GM23338 (cell line): ENCODE data around the gene YIPF2. TPM values are rescaled to one million over a fixed set of nuclear protein-coding genes. Genes with fewer than 3 reads are reported as not detected.
A peak's percentile ranks its signal among the peaks of the same experiment; 100 is the strongest.

Experiments used
- ATAC-seq: fragments of 200-7000 bp; cut with Tn5 transposase; 3 replicates; pipeline ENCODE4 v1.9.1; 2020
- DNase-seq: peaks from one replicate; pipeline ENCODE4 v3.0.0-alpha.2; 2015; ENCODE audit warnings: low spot score
- H2AFZ ChIP-seq: fragments of 200-600 bp; sonication (generic); 2 replicates; pipeline ENCODE4 v1.8.0; 2016; ENCODE audit warnings: antibody characterized with exemption, mild to moderate bottlenecking, moderate library complexity
- H3F3A ChIP-seq: fragments of 200-600 bp; sonication (generic); replicated peaks from 2 replicates; pipeline ENCODE4 v1.8.0; 2017; ENCODE audit warnings: antibody characterized with exemption, mixed run types, low read depth
- H3K27ac ChIP-seq: fragments of 200-600 bp; sonication (generic); 2 replicates; pipeline ENCODE4 v1.6.1; 2016; ENCODE audit warnings: low read depth
- H3K27me3 ChIP-seq: fragments of 200-600 bp; sonication (generic); 2 replicates; pipeline ENCODE4 v1.8.0; 2016; ENCODE audit warnings: mild to moderate bottlenecking, mixed run types, moderate library complexity; ENCODE audit not compliant: insufficient read depth
- H3K36me3 ChIP-seq: fragments of 200-600 bp; sonication (generic); 2 replicates; pipeline ENCODE4 v1.8.0; 2016; ENCODE audit warnings: mild to moderate bottlenecking; ENCODE audit not compliant: insufficient read depth
- H3K4me1 ChIP-seq: fragments of 200-600 bp; sonication (generic); 2 replicates; pipeline ENCODE4 v1.8.0; 2016; ENCODE audit warnings: mild to moderate bottlenecking, moderate library complexity; ENCODE audit not compliant: insufficient read depth
- H3K4me2 ChIP-seq: fragments of 200-600 bp; sonication (generic); 2 replicates; pipeline ENCODE4 v1.7.1; 2017; ENCODE audit warnings: mixed run types
- H3K4me3 ChIP-seq: fragments of 200-600 bp; sonication (generic); 2 replicates; pipeline ENCODE4 v1.6.1; 2016; ENCODE audit warnings: mixed run types
- H3K79me2 ChIP-seq: fragments of 200-600 bp; sonication (generic); replicated peaks from 2 replicates; pipeline ENCODE4 v1.8.0; 2017; ENCODE audit warnings: mild to moderate bottlenecking; ENCODE audit not compliant: insufficient read depth
- H3K9me2 ChIP-seq: fragments of 200-600 bp; sonication (generic); 2 replicates; pipeline ENCODE4 v1.8.0; 2017; ENCODE audit not compliant: insufficient read depth
- H4K20me1 ChIP-seq: fragments of 200-600 bp; sonication (generic); replicated peaks from 2 replicates; pipeline ENCODE4 v1.8.0; 2017; ENCODE audit warnings: mild to moderate bottlenecking; ENCODE audit not compliant: insufficient read depth
- H3K27ac Mint-ChIP-seq: 2 replicates; pipeline ENCODE4 v1.8.0; 2020; ENCODE audit warnings: inconsistent platforms, mild to moderate bottlenecking, moderate library complexity, mixed read lengths
- H3K27me3 Mint-ChIP-seq: 3 replicates; pipeline ENCODE4 v1.8.0; 2022; ENCODE audit warnings: low read depth, mild to moderate bottlenecking, moderate library complexity, mixed read lengths, inconsistent platforms; ENCODE audit not compliant: insufficient read depth, poor library complexity
- H3K36me3 Mint-ChIP-seq: 3 replicates; pipeline ENCODE4 v1.8.0; 2021; ENCODE audit warnings: low read depth, mild to moderate bottlenecking, inconsistent platforms, moderate library complexity, mixed read lengths
- H3K4me1 Mint-ChIP-seq: 3 replicates; pipeline ENCODE4 v1.8.0; 2020; ENCODE audit warnings: mild to moderate bottlenecking, inconsistent platforms, mixed read lengths
- H3K4me3 Mint-ChIP-seq: 3 replicates; pipeline ENCODE4 v1.8.0; 2021; ENCODE audit warnings: moderate library complexity, mild to moderate bottlenecking, inconsistent platforms, mixed read lengths
- H3K9me3 Mint-ChIP-seq: 3 replicates; pipeline ENCODE4 v1.8.0; 2020; ENCODE audit warnings: moderate library complexity, mild to moderate bottlenecking, inconsistent platforms, mixed read lengths
- CREB1 ChIP-seq: fragments of 250-450 bp; sonication (Bioruptor Pico); IDR thresholded peaks from 2 replicates; pipeline ENCODE4 v1.5.0; 2020; ENCODE audit warnings: low read depth, mild to moderate bottlenecking, moderate library complexity
- CTCF ChIP-seq, 2 experiments: fragments of 200-600 bp in 1 of 2; sonication (generic) in 1 of 2; conservative IDR thresholded peaks; 2 replicates each; pipeline versions ENCODE4 v1.5.1 to v1.6.1; 2016 to 2017; ENCODE audit warnings: antibody characterized with exemption in 2 of 2, low read depth in 2 of 2, mild to moderate bottlenecking in 2 of 2, moderate library complexity in 1 of 2
- EZH2 ChIP-seq: fragments of 200-600 bp; sonication (generic); IDR thresholded peaks from one replicate; pipeline ENCODE4 v1.8.0; 2017; ENCODE audit warnings: antibody characterized with exemption, mild to moderate bottlenecking, low read depth; ENCODE audit not compliant: unreplicated experiment
- EZH2phosphoT487 ChIP-seq: fragments of 200-600 bp; sonication (generic); IDR thresholded peaks from one replicate; pipeline ENCODE4 v1.8.1; 2018; ENCODE audit warnings: antibody characterized with exemption; ENCODE audit not compliant: unreplicated experiment
- POLR2AphosphoS5 ChIP-seq: IDR thresholded peaks from 2 replicates; pipeline ENCODE4 v1.6.1; 2016; ENCODE audit warnings: antibody characterized with exemption, low read depth
- REST ChIP-seq: IDR thresholded peaks from one replicate; pipeline ENCODE4 v1.6.1; 2018; ENCODE audit warnings: antibody characterized with exemption; ENCODE audit not compliant: unreplicated experiment
- STAT1 ChIP-seq: IDR thresholded peaks from one replicate; pipeline ENCODE4 v1.6.1; 2016; ENCODE audit warnings: antibody characterized with exemption; ENCODE audit not compliant: unreplicated experiment
- ZNF114 ChIP-seq: fragments of 250-450 bp; sonication (Bioruptor Pico); IDR thresholded peaks from 2 replicates; pipeline ENCODE4 v1.5.0; 2020; ENCODE audit warnings: mild to moderate bottlenecking, moderate library complexity
- ZNF462 ChIP-seq: fragments of 250-450 bp; sonication (Bioruptor Pico); IDR thresholded peaks from 2 replicates; pipeline ENCODE4 v1.5.0; 2020; ENCODE audit warnings: mild to moderate bottlenecking, moderate library complexity
- polyA plus RNA-seq: library from polyadenylated mRNA; unstranded; fragments of >200 nt; fragmentation: Nextera tagmentation; extraction: Ambion mirVana; gene quantifications from 2 replicates; pipeline ENCODE4 v1.2.1, GENCODE V29; 2016
- total RNA-seq: library from RNA; depleted of rRNA; stranded (reverse); fragments of >200 nt; shearing (Covaris generic); gene quantifications from 2 replicates; pipeline ENCODE4 v1.2.3, GENCODE V29; 2014

The YIPF2 gene
- total and polyA plus RNA-seq, 2 experiments from 2014 or later, result 36.3 to 63.7 TPM

DNA sequence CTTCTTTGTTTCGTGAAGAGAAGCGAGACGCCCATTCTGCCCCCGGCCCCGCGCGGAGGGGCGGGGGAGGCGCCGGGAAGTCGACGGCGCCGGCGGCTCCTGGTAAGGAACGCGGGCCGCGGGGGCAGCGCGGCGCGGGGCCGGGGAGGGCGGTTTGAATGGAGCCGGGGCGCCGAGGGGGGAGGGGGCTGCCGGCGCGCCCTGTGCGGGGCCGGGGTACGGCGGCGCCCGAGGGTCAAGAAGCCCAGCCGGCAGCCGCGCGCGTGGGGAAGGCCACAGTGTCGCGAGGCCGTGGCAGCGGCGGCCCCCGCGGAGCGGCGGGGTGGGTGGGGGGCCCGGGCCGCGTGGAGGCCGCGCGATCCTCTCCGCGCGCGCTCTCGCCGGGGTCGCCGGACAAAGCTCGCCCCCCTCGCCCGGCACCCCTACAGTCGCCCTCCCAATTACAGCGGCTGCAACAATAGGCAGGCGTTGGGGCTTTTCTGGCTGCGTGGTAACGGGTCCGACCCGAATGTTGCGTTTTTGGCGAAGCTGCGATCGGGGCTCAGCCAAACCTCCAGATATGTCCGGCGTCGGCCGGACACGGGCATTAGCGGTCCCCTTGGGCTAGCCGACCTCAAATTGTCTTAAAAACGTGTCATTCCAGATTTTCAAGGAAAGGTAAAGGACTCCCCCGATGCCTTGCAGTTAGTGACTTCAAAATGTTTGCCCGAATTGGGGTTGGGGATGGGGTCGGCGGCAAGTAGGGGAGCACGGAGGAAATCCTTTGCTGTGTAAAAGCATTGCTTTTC, 32.8 kb upstream of the YIPF2 start (continued):
- no peak for TF ChIP-seq REST
- no peak for TF ChIP-seq POLR2AphosphoS5
- no peak for TF ChIP-seq EZH2

GRCh38 chr19:10960314-10961072, 32.1 kb upstream of the YIPF2 start, which contains the start of gene SMARCA4:
TSS of gene SMARCA4 (plus strand) at chr19:10961030. CDS start at chr19:10984152, 23,122 bp downstream.
- Histone ChIP-seq H3K36me3 (no peaks in the 10 kb centered on the region), H3K4me3 (peak within 1 kb of the TSS; percentile 97), H3F3A (0 out of 2 replicates have a peak, but pooled peaks cover 18% of the 10 kb centered on the region), H2AFZ (peak within 1 kb of the TSS; percentile 93; the same call in 1 of the 2 replicates), H3K79me2 (peaks cover 42% of the 10 kb centered on the region), H3K4me1 (peaks cover 19% of the 10 kb centered on the region; the same call in 1 of the 2 replicates), H4K20me1 (peaks cover 27% of the 10 kb centered on the region), H3K9me2 (no peaks in the 10 kb centered on the region), H3K27ac (peak within 1 kb of the TSS; percentile 89), H3K27me3 (no peaks in the 10 kb centered on the region), H3K4me2 (peak within 1 kb of the TSS; percentile 90)
- peak within 1 kb of the TSS; percentile 95 for H3K27ac Mint-ChIP-seq
- H3K4me3 Mint-ChIP-seq, result peak within 1 kb of the TSS; percentile 91
- H3K9me3 Mint-ChIP-seq, result no peaks in the 10 kb centered on the region
- ATAC-seq (peak; percentile 75), DNase-seq (peak; percentile 96)
- H3K4me1 Mint-ChIP-seq, result peaks cover 24% of the 10 kb centered on the region
- H3K27me3 Mint-ChIP-seq, result peaks cover 8% of the 10 kb centered on the region
- H3K36me3 Mint-ChIP-seq, result peaks cover 27% of the 10 kb centered on the region
- no peak for TF ChIP-seq EZH2phosphoT487
- TF ChIP-seq CTCF (conservative IDR thresholded peaks at IDR 0.05; ENCODE audit: low read depth in 2 of 2), result no peak
- TF ChIP-seq POLR2AphosphoS5, result peak; percentile 97
- TF ChIP-seq ZNF462 (CRISPR knock-in tag), result no peak
- TF ChIP-seq CREB1 (CRISPR knock-in tag), result 0 out of 2 replicates have a peak, but pooled peaks have one; percentile 2
- no peak for TF ChIP-seq EZH2
- TF ChIP-seq STAT1, result no peak
- no peak for TF ChIP-seq ZNF114 (CRISPR knock-in tag)
